ENCODE measurements around the gene BAD. TPM values are rescaled to one million over a fixed set of nuclear protein-coding genes. Genes with fewer than 3 reads are reported as not detected.
A peak's percentile ranks its signal among the peaks of the same experiment; 100 is the strongest.

Gene BAD
- polyA plus RNA-seq, 2 of the 4 experiments (the other 2 are of a cell fraction), result 33.7 to 68.4 TPM

GRCh38 chr11:64243236-64243854 is 41.1 kb downstream of the BAD start:
- CTCF ChIA-PET, result interaction anchor here (0.7 to 12.2 kb wide), 9 partner anchors 7 to 75 kb away, joined by 3 to 220 read pairs (median 4); partner anchors contain the start of genes BAD, CATSPERZ, ESRRA and GPR137
- FAIRE-seq (no peak), DNase-seq (ENCODE audit: low read depth in 1 of 2, low spot score in 1 of 2) (no peak), ATAC-seq (no peak)
- H3K4me3 ChIP-seq, result no peak overlapping the region; the same call in 2 of the 3 replicates
- peaks cover 44% of the 10 kb centered on the region for H3K4me1 ChIP-seq
- no peaks in the 10 kb centered on the region for H3K9me3 ChIP-seq
- 75% methylated on average over 8 of the region's 8 CpGs for WGBS (ENCODE audit: missing lambda C conversion rate)
- no peak; the same call in 1 of the 2 replicates for TF ChIP-seq GATA3 (IDR thresholded peaks at IDR 0.05; ENCODE audit: borderline replicate concordance)
- TF ChIP-seq FOSL2 (IDR thresholded peaks at IDR 0.05), result no peak
- peak; percentile 41; the same call in 1 of the 2 replicates for TF ChIP-seq FOSL2 (CRISPR knock-in tag; IDR thresholded peaks at IDR 0.05)
- peak in 1 of 2 experiments; percentile 56; a peak in 1 of 5 replicates for TF ChIP-seq JUN (IDR thresholded peaks at IDR 0.05)
- no peak for TF ChIP-seq ESRRA (IDR thresholded peaks at IDR 0.05; ENCODE audit: borderline replicate concordance, low read length)
- TF ChIP-seq CHD4 (IDR thresholded peaks at IDR 0.05; ENCODE audit: borderline replicate concordance), result no peak
- peak overlapping the region; percentile 100 for H3K4me2 ChIP-seq
- H3K27ac ChIP-seq, result peak overlapping the region in 1 of 2 experiments; percentile 98; a peak in 3 of 6 replicates
- POLR2A ChIA-PET, result interaction anchor here (2.7 to 6.0 kb wide), 2 partner anchors 27 to 42 kb away, joined by 7 to 53 read pairs; partner anchors contain the start of genes BAD and GPR137

DNA sequence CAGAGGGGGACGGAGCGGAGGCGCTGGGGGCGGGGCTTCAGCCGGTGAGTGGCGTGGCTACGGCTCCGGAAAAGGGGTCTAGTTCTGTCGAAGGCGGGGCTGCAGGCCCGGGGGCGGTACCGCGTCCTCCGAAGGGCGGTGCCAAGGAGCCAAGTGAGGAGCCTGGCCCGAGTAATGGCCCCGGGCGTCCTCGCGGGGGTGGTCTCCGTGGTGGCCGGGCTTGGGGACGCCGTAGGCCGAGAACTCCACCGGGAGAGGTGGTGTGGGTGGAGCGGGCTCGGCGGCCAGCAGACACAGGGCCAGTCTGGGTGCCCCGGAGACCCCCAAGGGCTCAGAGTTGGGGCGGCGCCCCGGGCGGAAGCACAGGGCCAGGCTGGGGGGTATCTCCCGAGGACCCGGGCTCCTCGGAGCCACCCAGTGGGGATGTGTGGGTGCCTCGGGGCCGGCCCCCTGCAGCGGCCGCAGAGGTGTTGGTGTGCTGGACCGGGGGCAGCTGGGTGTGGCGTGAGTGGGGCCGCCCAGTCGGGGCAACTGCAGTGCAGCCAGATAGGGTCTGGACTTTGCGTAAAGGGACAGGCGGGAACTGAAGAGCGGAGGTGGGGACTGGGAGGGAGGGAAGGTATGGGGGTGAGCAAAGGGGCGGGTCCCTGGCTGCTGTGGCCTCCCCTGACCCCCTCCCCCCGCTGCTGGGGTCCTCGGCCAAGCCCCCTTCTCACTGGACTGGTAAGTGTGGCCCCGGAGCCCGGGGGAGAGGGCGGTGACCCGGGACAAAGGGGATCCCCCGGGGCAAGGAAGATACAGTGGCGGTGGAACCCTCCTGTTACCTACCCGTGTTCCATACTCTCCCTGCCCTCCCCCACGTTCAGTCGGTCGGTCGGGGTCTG is 42.7 kb downstream of the BAD start:
- ChIA-PET CTCF (interaction anchor here (0.8 to 12.2 kb wide), 8 partner anchors 9 to 114 kb away, joined by 3 to 220 read pairs (median 4); partner anchors contain the start of genes CATSPERZ, ESRRA and PLCB3), POLR2A (interaction anchor here (0.7 to 2.7 kb wide), 16 partner anchors 9 to 101 kb away, joined by 3 to 15 read pairs (median 5); partner anchors contain the start of genes BAD, DNAJC4, GPR137 and MACROD1)
- Histone ChIP-seq H3K4me3 (peak overlapping the region; percentile 73), H3K4me1 (peaks cover 41% of the 10 kb centered on the region), H3K4me2 (peak overlapping the region; percentile 100), H3K27ac (peak overlapping the region; percentile 91 to 98), H3K9me3 (no peaks in the 10 kb centered on the region)
- FAIRE-seq (no peak), DNase-seq (ENCODE audit: low read depth in 1 of 2, low spot score in 1 of 2) (peak; percentile 75 to 77), ATAC-seq (peak; percentile 57 to 80)
- WGBS (ENCODE audit: missing lambda C conversion rate), result 2% methylated on average over 32 of the region's 63 CpGs
- TF ChIP-seq, protein P1, sequence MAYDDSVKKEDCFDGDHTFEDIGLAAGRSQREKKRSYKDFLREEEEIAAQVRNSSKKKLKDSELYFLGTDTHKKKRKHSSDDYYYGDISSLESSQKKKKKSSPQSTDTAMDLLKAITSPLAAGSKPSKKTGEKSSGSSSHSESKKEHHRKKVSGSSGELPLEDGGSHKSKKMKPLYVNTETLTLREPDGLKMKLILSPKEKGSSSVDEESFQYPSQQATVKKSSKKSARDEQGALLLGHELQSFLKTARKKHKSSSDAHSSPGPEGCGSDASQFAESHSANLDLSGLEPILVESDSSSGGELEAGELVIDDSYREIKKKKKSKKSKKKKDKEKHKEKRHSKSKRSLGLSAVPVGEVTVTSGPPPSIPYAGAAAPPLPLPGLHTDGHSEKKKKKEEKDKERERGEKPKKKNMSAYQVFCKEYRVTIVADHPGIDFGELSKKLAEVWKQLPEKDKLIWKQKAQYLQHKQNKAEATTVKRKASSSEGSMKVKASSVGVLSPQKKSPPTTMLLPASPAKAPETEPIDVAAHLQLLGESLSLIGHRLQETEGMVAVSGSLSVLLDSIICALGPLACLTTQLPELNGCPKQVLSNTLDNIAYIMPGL (CRISPR knock-in tag; IDR thresholded peaks at IDR 0.05; ENCODE audit: borderline replicate concordance), result 0 out of 2 replicates have a peak, but pooled peaks have one; percentile 57
- TF ChIP-seq PHF8 (IDR thresholded peaks at IDR 0.05; ENCODE audit: borderline replicate concordance, low read depth) (peak; percentile 19; the same call in 1 of the 2 replicates), TP53 (CRISPR knock-in tag; IDR thresholded peaks at IDR 0.05) (peak; percentile 86; the same call in 1 of the 2 replicates), FOSL2 (IDR thresholded peaks at IDR 0.05) (no peak), FOSL2 (CRISPR knock-in tag; IDR thresholded peaks at IDR 0.05) (no peak), FOSB (CRISPR knock-in tag; IDR thresholded peaks at IDR 0.05) (no peak), CHD4 (IDR thresholded peaks at IDR 0.05; ENCODE audit: borderline replicate concordance) (no peak), JUN (IDR thresholded peaks at IDR 0.05) (peak in 1 of 2 experiments; percentile 36; a peak in 1 of 5 replicates), POLR2A (IDR thresholded peaks at IDR 0.05; ENCODE audit: low read length) (peak; percentile 49), SREBF2 (IDR thresholded peaks at IDR 0.05) (no peak), PBX3 (IDR thresholded peaks at IDR 0.05) (peak; percentile 78; the same call in 1 of the 2 replicates), TFCP2L1 (CRISPR knock-in tag; IDR thresholded peaks at IDR 0.05) (peak; percentile 89)
- TF ChIP-seq, protein P2, sequence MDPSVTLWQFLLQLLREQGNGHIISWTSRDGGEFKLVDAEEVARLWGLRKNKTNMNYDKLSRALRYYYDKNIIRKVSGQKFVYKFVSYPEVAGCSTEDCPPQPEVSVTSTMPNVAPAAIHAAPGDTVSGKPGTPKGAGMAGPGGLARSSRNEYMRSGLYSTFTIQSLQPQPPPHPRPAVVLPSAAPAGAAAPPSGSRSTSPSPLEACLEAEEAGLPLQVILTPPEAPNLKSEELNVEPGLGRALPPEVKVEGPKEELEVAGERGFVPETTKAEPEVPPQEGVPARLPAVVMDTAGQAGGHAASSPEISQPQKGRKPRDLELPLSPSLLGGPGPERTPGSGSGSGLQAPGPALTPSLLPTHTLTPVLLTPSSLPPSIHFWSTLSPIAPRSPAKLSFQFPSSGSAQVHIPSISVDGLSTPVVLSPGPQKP (IDR thresholded peaks at IDR 0.05; ENCODE audit: low read depth, low read length), result no peak

Data from A549 (cell line).